GM13976 (cell line): ENCODE data around the gene ITPK1.
A peak's percentile ranks its signal among the peaks of the same experiment; 100 is the strongest.
"Not testable (repeated sequence)": the region's sequence is repeated elsewhere in the genome, so short reads cannot be mapped to it uniquely, and the experiment has no call there.

Experiments used
- DNase-seq: peaks from one replicate; pipeline ENCODE4 v3.0.0; 2012; ENCODE audit warnings: low spot score
- CTCF ChIP-seq: IDR thresholded peaks from 2 replicates; pipeline ENCODE4 v1.5.1; 2012; ENCODE audit warnings: borderline replicate concordance, mild to moderate bottlenecking; ENCODE audit not compliant: insufficient read depth; ENCODE audit errors: extremely low read depth, missing control alignments, control extremely low read depth
- in situ Hi-C: fragments of 300-500 bp; cut with MboI; formaldehyde crosslinking; loops from one replicate; pipeline ENCODE4 v1.12.0; 2022; ENCODE audit warnings: low sequenced_read_pairs, mixed read lengths, inconsistent platforms; ENCODE audit not compliant: unreplicated experiment

The ITPK1 gene

GRCh38 chr14:93137864-93138263 lies 22.1 kb upstream of the ITPK1 start:
- in situ Hi-C loops = no loop called here
- no peak for DNase-seq
- no peak for TF ChIP-seq CTCF

GRCh38 chr14:93136508-93136907 lies 20.8 kb upstream of the ITPK1 start:
- in situ Hi-C loops, DNase-seq: not testable (repeated sequence)

- no peak for TF ChIP-seq CTCF
- in situ Hi-C loops = no loop called here
These were observed 20.3 kb upstream of the ITPK1 start for GRCh38 chr14:93136009-93136408.

GRCh38 chr14:93135399-93135798 lies 19.7 kb upstream of the ITPK1 start:
- in situ Hi-C loops = no loop called here
- TF ChIP-seq CTCF = no peak
- DNase-seq = no peak

More at GRCh38 chr14:93136009-93136408, 20.3 kb upstream of the ITPK1 start:
- DNase-seq = no peak

- no peak for TF ChIP-seq CTCF
- DNase-seq = no peak
- in situ Hi-C loops = no loop called here
These were observed 17.7 kb upstream of the ITPK1 start for GRCh38 chr14:93133464-93133863.

- peak; percentile 57 for DNase-seq
- in situ Hi-C loops = no loop called here
- TF ChIP-seq CTCF = no peak
These were observed 16.8 kb upstream of the ITPK1 start for GRCh38 chr14:93132472-93133065.

GRCh38 chr14:93131257-93131820 lies 15.6 kb upstream of the ITPK1 start:
- DNase-seq, in situ Hi-C loops: not testable (repeated sequence)

GRCh38 chr14:93128725-93129459 lies 13.2 kb upstream of the ITPK1 start:
- in situ Hi-C loops = no loop called here
- no peak for DNase-seq
- TF ChIP-seq CTCF = no peak
